HL-60/S4 treated with phorbol 12-myristate 13-acetate at 8.2 ng/mL for 4 days and 3 days (cell line): ENCODE measurements around the gene ROBO2.
"Not testable (repeated sequence)": the region's sequence is repeated elsewhere in the genome, so short reads cannot be mapped to it uniquely, and the experiment has no call there.

Source experiments
- in situ Hi-C: fragments of 300-500 bp; cut with MboI; formaldehyde crosslinking; loops from 2 replicates; pipeline ENCODE4 v1.15.0; 2022; ENCODE audit warnings: low sequenced_read_pairs

ROBO2 gene

DNA sequence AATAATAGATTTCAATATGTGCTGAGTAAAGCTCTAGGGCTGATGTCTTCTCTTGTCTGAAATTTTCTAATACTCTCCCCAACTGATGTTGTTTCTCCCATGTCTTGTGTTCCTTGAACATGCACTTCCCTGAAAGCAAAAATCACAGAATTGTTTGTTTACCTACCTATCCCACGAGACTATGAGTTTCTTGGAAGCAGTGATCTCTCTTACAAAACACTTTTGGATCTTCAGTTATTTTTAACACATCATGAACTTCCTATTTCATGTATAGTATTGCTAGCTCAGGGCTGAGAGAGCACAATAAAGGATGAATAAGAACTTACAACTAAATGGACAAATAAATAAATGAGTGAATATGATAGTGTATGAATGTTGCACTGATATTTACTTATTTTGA lies 365.0 kb downstream of the ROBO2 start:
- in situ Hi-C loops = no loop called here

DNA sequence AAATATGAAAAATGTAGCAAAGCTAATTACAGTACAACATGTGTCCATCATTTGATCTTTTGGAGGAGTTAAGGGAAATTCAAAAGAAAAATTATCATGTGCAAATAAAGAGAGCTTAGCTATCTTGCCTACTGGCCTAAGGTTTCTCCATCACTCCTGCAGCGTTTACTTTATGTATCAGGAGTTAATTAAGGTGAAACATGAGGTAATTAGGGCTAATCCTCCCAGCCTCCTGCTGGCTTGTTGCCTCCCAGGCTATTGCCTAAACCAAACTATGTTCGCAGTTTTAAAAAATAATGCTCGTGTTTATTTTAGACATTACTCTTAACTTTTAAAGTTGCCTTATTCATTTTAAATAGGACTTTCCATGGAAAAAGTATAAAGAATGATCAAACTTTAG lies 367.5 kb downstream of the ROBO2 start:
- in situ Hi-C loops = no loop called here

DNA sequence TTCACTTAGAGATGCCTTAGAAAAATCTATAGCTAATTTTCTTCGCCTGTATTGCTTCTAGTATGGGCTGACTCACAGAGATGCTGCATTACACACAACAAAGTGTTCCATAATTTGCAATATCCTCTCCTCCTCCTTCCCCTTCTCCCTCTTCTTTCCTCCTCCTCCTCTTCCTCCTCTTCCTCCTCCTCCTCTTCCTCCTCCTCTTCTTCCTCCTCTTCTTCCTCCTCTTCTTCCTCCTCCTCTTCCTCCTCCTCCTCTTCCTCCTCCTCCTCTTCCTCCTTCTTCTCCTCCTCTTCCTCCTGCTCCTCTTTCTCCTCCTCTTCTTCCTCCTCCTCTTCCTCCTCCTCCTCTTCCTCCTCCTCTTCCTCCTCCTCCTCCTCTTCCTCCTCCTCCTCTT lies 370.4 kb downstream of the ROBO2 start:
- in situ Hi-C loops = not testable (repeated sequence)

DNA sequence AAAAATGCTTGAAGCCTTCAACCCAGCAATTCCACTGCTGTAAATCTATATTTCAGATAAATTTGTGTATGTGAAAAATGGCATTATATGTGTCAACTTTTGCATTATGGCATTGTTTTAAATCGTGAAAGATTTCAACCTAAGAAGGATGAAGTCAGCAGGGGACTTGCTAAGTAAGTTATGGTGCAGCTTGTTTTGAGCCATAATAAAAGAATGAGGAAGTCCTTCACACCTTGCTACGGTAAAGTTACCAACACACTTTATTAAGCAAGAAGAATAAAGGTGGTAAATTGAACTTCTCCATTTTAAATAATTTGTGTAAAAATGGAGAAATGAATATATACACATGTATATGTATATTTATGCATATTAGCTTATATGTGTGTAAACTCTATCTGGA lies 371.4 kb downstream of the ROBO2 start:
- in situ Hi-C loops = no loop called here

DNA sequence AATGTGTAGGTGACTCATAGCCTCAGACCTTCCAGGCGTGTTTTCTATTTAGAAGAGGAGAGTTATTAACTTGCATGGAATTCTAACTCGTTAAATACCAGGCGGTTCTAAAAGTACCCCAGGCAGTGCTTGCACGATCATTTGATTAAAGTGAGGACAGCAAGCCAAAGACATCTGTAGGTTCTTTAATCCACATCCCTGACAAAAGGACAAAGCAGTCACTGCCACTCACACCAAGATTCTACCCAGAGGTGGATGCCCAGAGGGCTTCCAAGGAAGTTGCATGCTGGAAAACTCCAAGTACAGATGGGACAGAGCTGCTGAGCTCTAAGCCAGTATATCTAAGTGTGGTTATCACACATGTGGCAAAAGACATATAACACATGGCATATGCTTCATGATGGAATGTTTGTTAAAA lies 372.1 kb downstream of the ROBO2 start:
- in situ Hi-C loops = no loop called here

DNA sequence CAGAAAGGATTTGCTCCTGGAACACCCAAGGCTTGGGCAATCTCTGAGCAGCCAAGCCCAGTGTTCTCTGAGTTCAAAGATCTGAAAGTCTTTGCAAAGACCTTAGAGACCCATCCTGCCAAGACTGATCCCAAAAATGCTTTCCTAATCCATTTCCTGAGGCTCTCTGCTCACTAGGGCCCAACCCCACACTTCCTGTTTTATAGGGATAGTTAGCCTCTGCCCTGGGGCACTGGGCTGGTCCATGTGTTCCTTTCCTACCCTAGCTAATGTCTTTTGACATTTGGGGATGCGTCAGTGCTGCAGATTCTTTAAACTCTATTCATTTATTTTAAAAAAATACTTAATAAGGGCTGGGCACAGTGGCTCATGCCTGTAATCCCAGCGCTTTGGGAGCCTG lies 372.7 kb downstream of the ROBO2 start:
- in situ Hi-C loops = no loop called here

DNA sequence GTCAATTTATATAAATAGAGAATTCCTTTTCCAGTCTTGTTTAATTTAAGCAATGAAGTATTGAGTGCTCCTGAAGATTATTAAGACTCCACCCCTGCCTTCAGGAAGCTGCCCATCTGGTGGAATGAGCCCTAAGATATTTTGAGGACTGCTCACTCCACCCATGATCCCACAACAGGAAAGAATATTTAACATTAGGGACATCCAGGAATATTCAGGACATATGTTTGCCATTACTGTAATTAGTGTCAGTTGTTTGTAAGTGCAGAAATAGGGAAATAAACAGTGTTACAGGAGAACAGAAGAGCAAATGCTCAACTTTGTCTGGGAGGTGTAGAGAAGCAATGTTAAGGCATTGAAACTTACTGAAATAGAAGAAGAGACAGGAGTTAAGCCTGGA lies 375.0 kb downstream of the ROBO2 start:
- in situ Hi-C loops = no loop called here

DNA sequence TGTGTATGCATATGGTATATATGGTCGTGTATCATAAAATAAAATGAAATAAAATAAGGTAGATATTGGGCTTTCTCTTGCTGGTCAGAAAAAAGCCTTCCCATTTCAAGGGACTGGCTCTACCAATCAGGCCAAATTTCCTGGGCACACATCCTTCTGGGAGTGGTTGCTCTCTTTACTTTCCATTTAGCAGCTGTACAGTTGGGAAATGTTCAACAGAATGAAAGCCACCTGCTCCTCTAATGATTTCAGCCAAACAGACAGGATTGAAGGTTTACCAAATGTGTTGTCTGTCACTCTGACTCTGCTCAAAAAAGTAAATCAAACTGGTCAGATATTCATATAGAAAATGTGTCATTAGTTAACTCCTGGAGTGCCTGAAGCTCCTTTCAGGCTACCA lies 380.4 kb downstream of the ROBO2 start:
- in situ Hi-C loops = no loop called here

DNA sequence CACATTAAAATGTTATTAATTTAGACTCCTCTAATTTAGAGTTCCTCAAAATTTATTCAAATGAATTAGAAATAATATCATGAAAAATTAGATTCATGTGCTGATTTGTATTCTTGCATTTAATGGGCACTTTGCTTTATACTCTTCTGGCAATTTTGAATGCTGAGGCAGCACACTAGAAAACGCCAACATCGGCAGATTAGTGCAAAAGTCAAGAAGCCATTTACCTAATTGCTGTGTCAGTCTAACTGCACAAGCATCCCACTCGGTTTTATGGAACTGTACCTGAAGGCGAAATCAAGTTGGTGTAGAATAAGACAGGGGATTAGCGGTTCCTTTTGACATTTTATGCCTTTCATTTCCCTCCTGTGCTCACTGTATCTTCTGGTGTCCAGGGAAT lies 382.0 kb downstream of the ROBO2 start:
- in situ Hi-C loops = no loop called here

DNA sequence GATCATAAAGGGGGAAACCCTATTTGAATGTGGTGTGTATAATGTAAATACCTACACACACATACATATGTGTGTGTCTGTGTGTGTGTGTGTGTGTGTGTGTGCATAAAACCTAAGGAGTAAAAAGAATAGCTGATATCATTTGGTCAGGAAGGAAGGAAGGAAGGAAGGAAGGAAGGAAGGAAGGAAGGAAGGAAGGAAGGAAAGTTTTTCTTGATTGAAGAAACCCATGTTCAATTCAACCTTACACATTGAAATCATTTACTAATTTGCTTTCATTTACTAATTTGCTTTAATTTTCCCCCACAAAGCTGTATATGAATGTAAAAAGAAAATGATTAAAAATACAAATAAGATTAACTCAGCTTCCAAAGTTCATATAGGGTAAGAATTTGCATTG lies 386.6 kb downstream of the ROBO2 start:
- in situ Hi-C loops = no loop called here

DNA sequence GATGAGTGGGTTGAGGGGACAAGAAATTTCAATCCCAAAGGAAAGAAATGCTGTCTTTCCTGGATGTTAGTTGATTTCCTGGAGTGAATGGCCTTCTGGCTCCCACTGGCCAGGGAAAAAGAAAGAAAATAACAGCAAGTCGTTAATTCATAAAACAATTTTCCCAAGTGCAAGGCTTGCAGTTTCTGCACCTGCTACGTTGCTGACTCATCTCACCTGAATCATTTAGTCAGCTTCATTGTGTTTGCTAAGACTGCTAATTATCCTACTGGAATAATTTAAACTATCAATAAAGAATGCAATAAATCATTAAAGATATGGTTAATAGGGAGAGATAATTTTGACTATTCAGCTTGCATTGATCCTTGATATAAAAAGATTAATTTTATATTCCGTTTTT lies 387.6 kb downstream of the ROBO2 start:
- in situ Hi-C loops = no loop called here

DNA sequence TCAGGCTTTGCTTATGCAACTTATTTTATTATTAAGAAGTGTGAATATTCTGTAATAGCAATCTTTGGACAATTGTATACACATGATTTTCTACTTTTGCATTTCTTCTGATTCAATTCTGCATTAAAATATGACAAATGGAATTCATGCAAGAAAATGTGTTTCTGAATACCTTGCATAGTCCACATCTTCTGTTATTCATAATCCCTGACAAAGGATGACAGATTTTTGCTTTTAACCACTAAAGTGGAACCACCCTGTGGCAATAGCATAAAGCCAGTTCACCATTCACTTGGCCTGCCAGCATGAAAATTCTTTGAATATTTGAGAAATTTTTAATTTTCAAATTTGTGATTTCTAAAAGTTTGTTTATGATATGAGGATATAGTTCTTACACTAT lies 397.0 kb downstream of the ROBO2 start:
- in situ Hi-C loops = no loop called here

DNA sequence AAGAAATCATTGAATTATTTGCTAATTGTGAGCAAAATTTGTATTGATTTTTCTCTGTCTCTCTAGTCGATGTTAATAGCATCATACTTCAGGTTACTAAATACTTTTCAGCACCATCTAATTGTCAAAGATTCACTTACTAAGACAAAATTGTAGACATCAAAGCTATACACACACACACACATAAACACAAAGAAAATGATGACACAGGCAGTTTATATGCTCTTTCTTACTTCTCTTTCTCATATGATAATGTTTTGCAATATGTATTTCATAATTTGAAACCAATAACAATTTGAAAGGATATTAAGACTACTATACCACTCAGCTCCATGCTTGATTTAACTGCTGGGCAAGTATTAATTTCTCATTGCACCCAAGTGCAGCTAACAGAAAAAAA lies 406.2 kb downstream of the ROBO2 start:
- in situ Hi-C loops = no loop called here

DNA sequence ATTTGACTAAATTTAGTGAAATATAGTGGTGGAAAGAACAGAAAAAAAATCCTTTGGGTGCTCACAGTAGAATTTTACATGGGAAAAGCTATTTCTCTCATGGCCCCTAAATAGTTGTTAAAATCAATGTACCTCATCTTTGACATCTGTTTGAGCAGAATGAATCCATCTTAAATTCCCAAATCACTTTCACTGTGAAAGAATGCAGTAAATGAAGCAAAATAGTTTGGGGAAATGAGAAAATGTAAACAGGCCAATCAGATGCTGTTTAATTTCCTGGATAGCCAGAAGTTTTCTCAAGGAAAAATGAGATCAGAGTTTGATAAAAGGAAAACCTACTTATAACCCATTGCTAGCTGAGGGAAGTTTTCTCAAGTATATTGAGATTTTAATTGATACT lies 406.9 kb downstream of the ROBO2 start:
- in situ Hi-C loops = no loop called here

DNA sequence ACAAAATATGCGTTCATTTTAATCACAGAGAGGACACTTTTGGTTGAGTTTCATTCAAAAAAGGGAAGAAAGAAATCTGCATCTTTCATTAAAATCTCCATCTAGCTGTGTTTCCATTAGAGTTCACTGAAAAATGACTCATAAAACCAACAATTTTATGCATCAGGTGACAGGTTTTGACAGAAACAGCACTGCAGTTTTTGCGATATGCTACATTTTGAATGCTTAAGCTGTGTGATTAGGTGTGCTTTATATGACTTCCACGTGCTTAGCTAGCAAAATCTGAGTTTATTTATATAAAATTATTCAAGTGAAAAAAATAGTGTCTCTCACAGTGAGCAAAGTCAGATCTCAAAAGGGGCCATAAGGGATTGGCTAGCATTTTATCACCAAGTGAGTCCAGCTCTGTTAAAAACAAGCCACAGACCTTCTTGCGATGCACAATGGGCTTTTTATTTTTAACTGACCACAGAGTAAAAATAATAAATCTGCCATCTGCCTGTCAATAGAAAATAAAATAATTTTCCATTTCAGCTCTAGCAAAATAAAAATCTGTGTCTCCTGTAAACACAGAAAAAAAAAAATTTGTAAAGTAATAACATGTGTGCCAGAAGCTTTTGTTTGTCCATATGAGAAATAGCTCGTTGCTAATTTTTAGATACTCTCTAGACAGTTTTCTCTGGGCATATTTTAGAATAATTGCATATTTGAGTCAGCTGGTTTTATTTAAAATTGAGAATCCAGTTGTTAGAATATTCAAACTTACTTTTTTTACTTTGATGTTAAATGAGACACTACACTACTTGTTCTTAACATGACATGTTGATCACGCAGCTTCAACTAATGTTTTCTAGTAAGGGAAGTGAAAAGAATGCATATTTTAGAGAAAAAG lies 409.8 kb downstream of the ROBO2 start:
- in situ Hi-C loops = no loop called here

DNA sequence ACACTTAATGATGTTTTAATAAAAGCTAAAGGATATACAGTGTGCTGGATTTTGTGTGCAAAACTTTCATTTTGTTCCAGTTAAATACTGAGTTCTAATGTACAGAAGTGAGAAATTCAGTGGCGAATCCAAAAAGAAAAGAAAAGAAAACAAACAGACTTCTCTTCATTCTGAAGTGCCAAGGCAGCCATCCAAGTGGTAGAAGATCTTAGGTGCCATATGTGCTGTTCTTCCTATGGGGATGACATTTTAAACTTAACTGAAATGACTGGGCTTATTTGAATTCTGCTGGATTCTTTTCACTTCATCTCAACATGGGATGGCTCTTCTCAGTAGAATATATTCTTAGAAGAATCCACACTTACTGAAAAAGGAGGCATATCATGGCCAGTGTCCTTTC lies 416.5 kb downstream of the ROBO2 start:
- in situ Hi-C loops = no loop called here

DNA sequence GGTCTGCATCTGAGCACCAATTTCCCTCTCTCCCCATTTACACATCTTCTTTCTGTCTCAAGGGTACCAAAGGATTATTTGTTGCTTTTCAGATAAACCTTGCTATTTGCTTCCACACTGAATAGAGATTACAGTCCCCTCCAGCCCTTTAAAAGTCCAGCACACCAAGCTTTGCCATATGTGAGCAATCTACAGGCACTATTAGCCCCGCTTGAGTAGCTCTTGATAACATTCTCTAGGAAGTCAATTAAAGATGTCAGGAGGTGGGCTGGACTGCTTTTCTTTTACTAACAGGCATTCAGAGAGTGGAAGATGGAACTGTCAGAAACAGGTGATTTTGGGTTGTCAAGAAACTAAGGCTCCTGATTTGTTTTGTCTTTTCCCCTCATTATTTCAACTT lies 417.0 kb downstream of the ROBO2 start:
- in situ Hi-C loops = no loop called here

DNA sequence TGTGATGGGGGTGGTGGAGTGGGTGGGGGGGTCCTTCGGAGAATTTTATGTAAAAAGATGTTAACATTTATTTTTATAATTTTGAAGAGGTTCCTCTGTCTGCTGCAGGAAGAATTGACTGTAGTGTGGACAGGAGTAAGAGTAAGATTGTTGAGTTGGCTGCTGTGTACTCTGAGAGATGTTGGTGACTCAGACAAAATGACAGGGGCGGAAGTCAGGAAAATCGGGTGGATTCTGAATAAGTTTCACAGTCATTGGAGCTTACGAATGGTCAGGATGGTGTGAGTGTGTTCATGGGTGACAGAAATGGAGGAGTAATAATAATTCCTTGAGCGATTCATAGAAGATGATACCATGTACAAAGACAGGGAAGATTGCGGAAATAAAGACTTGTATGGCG lies 420.0 kb downstream of the ROBO2 start:
- in situ Hi-C loops = no loop called here

DNA sequence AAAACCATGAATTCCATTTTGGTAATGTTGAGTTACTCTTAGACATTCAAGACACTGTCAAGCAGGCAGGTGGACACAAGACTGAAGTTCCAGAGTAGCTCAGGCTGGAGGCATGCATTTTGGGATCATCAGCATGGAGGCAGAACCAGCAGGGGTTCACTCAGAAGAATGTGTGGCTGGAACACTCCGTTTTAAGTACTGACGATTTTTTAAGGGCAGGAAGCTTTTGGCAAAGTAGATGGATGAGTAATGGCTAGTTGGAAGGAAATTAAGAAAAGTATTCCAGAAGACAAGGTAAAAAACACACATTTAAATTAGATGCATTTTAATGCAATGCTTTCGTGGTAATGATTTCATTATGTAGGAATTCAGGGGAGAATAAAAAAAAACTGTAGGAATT lies 420.4 kb downstream of the ROBO2 start:
- in situ Hi-C loops = no loop called here

DNA sequence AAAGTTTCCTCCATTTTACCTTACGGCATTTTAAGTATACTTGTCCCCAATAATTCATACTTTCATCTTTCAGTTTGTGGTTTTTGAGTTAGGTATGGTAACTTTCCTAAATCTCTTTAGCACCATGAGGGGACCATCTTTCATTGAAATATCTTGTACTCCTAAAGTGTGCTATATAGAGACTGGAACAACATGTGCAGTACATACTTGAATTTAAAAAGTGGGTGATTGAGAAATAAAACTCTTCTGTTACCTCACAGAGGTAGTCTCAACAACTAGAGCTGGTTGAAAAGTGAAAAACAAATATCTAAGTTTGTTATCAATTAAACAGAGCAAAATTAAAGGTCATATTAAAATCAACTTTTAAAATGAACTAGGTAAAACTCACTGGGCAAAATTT lies 423.1 kb downstream of the ROBO2 start:
- in situ Hi-C loops = no loop called here

DNA sequence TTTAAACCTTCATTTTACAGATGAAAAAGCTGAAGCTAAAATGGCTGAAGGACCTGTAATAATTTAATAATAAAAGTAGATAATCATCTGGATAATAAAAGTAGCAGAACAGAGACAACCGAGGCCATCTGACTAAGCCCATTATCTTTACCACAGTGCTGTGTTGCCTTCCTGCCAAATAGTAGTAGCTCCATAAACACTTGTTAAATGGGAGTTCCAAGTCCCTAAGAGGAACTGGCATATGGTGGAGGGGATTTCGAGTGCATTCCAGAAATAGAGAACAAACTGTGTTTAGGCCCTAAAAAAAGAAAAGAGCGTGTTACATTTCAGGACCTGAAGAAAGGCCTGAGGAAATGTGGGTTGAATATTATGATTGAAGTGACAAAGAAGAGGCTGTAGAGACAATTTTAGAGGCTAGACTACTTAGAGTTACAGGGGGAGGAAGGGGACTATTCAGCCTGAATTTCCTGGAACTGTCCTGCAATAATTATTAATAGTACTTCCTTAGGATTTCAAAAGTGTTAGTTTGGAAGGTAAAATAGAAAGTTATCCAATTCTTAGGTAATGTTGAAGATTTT lies 424.3 kb downstream of the ROBO2 start:
- in situ Hi-C loops = no loop called here

DNA sequence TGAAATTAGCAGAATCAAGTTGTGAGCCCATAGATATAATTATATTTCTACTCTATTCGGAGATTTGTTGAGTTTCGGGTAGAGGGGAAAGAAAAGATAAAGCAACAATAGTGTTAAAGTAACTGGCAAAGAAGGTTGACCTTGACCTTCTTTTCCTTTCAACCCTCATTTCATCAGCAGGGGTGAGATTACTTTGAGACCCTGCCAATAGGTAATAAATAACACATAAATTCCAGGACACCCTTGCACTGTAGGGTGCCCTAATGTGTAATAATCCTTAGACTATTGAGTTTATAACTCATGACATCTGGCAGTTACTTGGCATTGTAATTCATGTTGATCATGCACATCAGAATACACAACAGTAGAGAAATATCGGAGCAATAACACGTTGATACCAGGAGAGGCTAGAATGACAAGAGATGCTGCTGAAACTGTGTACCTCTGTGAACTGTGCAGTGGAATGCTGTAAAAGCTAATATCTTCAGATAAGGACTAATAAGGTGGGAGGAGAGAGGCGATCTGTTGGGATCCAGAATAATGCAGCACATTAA lies 426.7 kb downstream of the ROBO2 start:
- in situ Hi-C loops = no loop called here
